Prostate gland (tissue), 2 donors: ENCODE measurements around the gene CDC25A. TPM values are rescaled to one million over a fixed set of nuclear protein-coding genes. Genes with fewer than 3 reads are reported as not detected.

Source experiments
- DNase-seq: peaks from one replicate; pipeline ENCODE4 v3.0.0-alpha.2; 2019; ENCODE audit warnings: low spot score
- H3K27ac ChIP-seq, 2 donors: fragments of 200-600 bp; sonication (generic); 2 replicates each; pipeline ENCODE4 v1.5.1; 2017 to 2019
- H3K27me3 ChIP-seq: fragments of 200-600 bp; sonication (generic); replicated peaks from 2 replicates; pipeline ENCODE4 v1.5.1; 2019; ENCODE audit not compliant: insufficient read depth
- H3K36me3 ChIP-seq, 2 donors: fragments of 200-600 bp; sonication (generic); 1 replicate in 1 of 2; 2 replicates in 1 of 2; pipeline versions ENCODE4 v1.5.1 to v1.8.1; 2017 to 2019
- H3K4me1 ChIP-seq: fragments of 200-600 bp; sonication (generic); replicated peaks from 2 replicates; pipeline ENCODE4 v1.5.1; 2019
- H3K4me3 ChIP-seq, 2 donors: fragments of 200-600 bp; sonication (generic); 2 replicates each; pipeline ENCODE4 v1.5.1; 2017 to 2019
- H3K9me3 ChIP-seq: fragments of 200-600 bp; sonication (generic); 2 replicates; pipeline ENCODE4 v1.5.1; 2017
- POLR2A ChIP-seq: fragments of 450-650 bp; IDR thresholded peaks from one replicate; pipeline ENCODE4 v1.6.1; 2016; ENCODE audit warnings: antibody characterized with exemption, mild to moderate bottlenecking
- POLR2AphosphoS5 ChIP-seq: sonication (generic); formaldehyde crosslinking; IDR thresholded peaks from one replicate; pipeline ENCODE4 v1.6.1; 2017; ENCODE audit warnings: antibody characterized with exemption
- WGBS: methylation state at CpG from one replicate; pipeline ENCODE4 v1.1.5; 2018; 5-methylcytosine and 5-hydroxymethylcytosine counted together
- intact Hi-C: fragments of 100-400 bp; cut with DNase I; formaldehyde crosslinking; loops from one replicate; pipeline ENCODE4 v1.14.2; 2022
- total RNA-seq, 2 donors: library from RNA; depleted of rRNA; stranded (reverse); fragments of >200 nt; gene quantifications; one replicate each; pipeline ENCODE4 v1.1.0, GENCODE V29; 2016
- TF ChIP-seq, protein P1 (sequence below), 4 experiments: fragments of 200-600 bp in 2 of 4; fragments of 450-650 bp in 2 of 4; sonication (generic) in 2 of 4; IDR thresholded peaks; 1 replicate in 3 of 4; 2 replicates in 1 of 4; pipeline ENCODE4 v1.5.1; 2016 to 2019; ENCODE audit warnings: antibody characterized with exemption in 4 of 4, mild to moderate bottlenecking in 2 of 4, moderate library complexity in 2 of 4

CDC25A gene
- total RNA-seq, 2 donors from 2014 or later = 9.9 to 32.2 TPM

DNA sequence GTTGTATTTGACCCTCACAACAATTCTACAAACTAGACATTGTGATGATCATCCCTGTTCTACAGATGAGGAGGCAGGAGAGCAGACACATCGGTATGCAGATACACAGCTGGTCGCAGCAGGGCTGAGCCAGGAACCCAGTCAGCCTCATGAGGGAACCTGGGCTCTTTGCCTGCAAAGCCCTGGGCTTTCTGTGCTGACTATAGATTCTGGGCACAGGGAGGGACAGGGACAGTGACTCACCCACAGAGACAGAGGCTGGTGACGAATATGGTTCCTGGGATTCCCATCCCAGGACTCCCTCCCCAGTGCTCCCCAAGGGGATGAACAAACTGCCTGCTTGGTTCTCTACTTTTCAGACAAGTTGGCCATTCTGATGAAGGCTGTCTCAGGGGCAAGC lies 31.3 kb upstream of the CDC25A start:
- H3K27ac ChIP-seq = no peak overlapping the region
- intact Hi-C loops = no loop called here
- no peak overlapping the region for H3K4me3 ChIP-seq
- H3K4me1 ChIP-seq = peaks cover 11% of the 10 kb centered on the region
- TF ChIP-seq, protein P1, sequence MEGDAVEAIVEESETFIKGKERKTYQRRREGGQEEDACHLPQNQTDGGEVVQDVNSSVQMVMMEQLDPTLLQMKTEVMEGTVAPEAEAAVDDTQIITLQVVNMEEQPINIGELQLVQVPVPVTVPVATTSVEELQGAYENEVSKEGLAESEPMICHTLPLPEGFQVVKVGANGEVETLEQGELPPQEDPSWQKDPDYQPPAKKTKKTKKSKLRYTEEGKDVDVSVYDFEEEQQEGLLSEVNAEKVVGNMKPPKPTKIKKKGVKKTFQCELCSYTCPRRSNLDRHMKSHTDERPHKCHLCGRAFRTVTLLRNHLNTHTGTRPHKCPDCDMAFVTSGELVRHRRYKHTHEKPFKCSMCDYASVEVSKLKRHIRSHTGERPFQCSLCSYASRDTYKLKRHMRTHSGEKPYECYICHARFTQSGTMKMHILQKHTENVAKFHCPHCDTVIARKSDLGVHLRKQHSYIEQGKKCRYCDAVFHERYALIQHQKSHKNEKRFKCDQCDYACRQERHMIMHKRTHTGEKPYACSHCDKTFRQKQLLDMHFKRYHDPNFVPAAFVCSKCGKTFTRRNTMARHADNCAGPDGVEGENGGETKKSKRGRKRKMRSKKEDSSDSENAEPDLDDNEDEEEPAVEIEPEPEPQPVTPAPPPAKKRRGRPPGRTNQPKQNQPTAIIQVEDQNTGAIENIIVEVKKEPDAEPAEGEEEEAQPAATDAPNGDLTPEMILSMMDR (IDR thresholded peaks at IDR 0.05) = no peak
- TF ChIP-seq POLR2A = no peak
- no peak for TF ChIP-seq POLR2AphosphoS5
- H3K36me3 ChIP-seq = no peaks in the 10 kb centered on the region
- no peaks in the 10 kb centered on the region for H3K9me3 ChIP-seq
- no peak for DNase-seq
- 85% methylated on average over 3 of the region's 3 CpGs for WGBS
- H3K27me3 ChIP-seq = no peaks in the 10 kb centered on the region

DNA sequence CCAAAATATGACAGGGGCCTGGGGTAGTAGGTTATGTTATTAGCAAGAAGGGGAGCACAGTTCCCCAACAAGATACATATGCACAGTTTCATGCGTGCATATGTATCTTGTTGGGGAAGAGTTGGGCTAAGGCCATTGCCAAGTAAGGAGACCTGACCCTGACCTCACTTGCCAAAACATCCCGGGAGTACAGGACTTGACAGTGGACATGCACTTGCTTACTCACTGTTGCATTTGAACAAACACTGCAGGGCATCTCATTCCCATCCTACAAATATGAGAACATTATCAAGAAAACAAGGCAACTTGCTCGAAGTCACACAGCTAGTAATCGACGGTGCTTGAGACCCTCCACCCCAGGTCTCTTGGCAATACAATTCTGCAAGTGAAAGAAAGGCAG lies 30.3 kb upstream of the CDC25A start:
- Histone ChIP-seq H3K4me1 (peaks cover 11% of the 10 kb centered on the region), H3K27ac (no peak overlapping the region), H3K4me3 (no peak overlapping the region), H3K27me3 (no peaks in the 10 kb centered on the region), H3K9me3 (no peaks in the 10 kb centered on the region), H3K36me3 (no peaks in the 10 kb centered on the region)
- DNase-seq = no peak
- TF ChIP-seq POLR2AphosphoS5 (no peak), POLR2A (no peak)
- TF ChIP-seq, protein P1 (IDR thresholded peaks at IDR 0.05) = no peak
- 83% methylated on average over 5 of the region's 5 CpGs for WGBS
- intact Hi-C loops = no loop called here

DNA sequence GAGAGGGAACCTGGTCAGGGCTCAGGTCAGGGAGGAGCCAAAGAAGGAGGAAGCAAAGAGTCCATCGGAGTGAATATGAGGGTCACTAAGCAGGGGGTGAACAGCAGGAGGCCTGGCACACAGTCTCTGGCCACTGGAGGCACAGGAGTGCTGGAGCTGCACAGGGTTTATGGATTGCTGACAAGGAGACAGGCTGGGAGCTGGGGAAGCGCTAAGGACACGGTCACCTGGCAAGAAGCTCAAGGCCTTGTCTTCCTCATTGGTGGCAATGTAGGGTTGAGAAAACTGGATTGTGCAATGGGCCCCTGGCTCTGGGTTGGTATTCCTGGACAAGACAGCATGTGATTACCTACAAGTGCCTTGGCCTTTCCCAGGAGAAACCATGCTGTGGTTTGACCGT lies 29.2 kb upstream of the CDC25A start:
- Histone ChIP-seq H3K27ac (no peak overlapping the region), H3K9me3 (no peaks in the 10 kb centered on the region), H3K4me3 (no peak overlapping the region), H3K4me1 (peaks cover 11% of the 10 kb centered on the region), H3K27me3 (no peaks in the 10 kb centered on the region), H3K36me3 (no peaks in the 10 kb centered on the region)
- no peak for TF ChIP-seq POLR2AphosphoS5
- no peak for TF ChIP-seq POLR2A
- TF ChIP-seq, protein P1 (IDR thresholded peaks at IDR 0.05) = no peak
- intact Hi-C loops = no loop called here
- no peak for DNase-seq
- 85% methylated on average over 4 of the region's 4 CpGs for whole genome bisulfite sequencing

GRCh38 chr3:48215876-48216275 lies 27.7 kb upstream of the CDC25A start:
- H3K27ac ChIP-seq = peak overlapping the region; percentile 39 to 60
- H3K36me3 ChIP-seq = no peaks in the 10 kb centered on the region
- no peak for DNase-seq
- H3K27me3 ChIP-seq = no peaks in the 10 kb centered on the region
- no peaks in the 10 kb centered on the region for H3K9me3 ChIP-seq
- TF ChIP-seq, protein P1 (IDR thresholded peaks at IDR 0.05) = no peak
- TF ChIP-seq POLR2AphosphoS5 = no peak
- no peak for TF ChIP-seq POLR2A
- H3K4me1 ChIP-seq = peaks cover 11% of the 10 kb centered on the region
- WGBS = 33% methylated on average over 5 of the region's 5 CpGs
- no peak overlapping the region for H3K4me3 ChIP-seq
- intact Hi-C loops = no loop called here

DNA sequence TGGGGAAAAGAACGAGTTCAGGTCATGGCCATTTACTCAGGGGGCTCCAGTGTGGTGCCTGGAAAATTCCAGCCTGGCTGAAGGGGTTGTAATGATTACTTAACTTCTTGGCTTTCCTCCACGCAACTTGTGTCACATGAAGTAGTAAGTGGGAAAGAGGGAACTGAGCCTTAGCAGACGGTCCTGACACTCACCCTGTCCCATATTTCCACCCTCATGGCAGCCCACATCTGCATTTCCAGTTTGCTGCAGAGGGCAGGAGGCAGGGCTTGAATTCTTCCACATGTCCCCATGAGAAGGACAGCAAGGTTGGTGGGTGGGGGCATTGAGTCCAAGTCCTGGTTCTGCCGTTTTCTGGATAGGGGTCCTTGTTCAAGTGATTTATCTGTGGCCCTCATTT lies 27.2 kb upstream of the CDC25A start:
- Histone ChIP-seq H3K36me3 (no peaks in the 10 kb centered on the region), H3K27ac (peak overlapping the region; percentile 39 to 60), H3K9me3 (no peaks in the 10 kb centered on the region), H3K4me3 (no peak overlapping the region), H3K27me3 (no peaks in the 10 kb centered on the region), H3K4me1 (peaks cover 11% of the 10 kb centered on the region)
- 26% methylated on average over 4 of the region's 4 CpGs for WGBS
- intact Hi-C loops = no loop called here
- TF ChIP-seq, protein P1 (IDR thresholded peaks at IDR 0.05) = no peak
- TF ChIP-seq POLR2A (no peak), POLR2AphosphoS5 (peak; percentile 40)
- peak; percentile 34 for DNase-seq
